MM.1S (cell line): ENCODE data around the gene GMEB1.

Experiments
- DNase-seq: peaks from one replicate; pipeline ENCODE4 v3.0.0-alpha.2; 2015
- H2AFZ ChIP-seq: fragments of 300-600 bp; sonication (generic); 2 replicates; pipeline ENCODE4 v1.6.0; 2016; ENCODE audit warnings: antibody characterized with exemption, low read length
- H3F3A ChIP-seq: fragments of 300-600 bp; sonication (generic); 2 replicates; pipeline ENCODE4 v1.6.1; 2016; ENCODE audit warnings: mild to moderate bottlenecking, antibody characterized with exemption, low read length, moderate library complexity, mixed read lengths; ENCODE audit not compliant: insufficient read depth
- H3K27ac ChIP-seq: fragments of 300-600 bp; sonication (generic); 2 replicates; pipeline ENCODE4 v1.5.1; 2016; ENCODE audit warnings: mild to moderate bottlenecking, low read length
- H3K27me3 ChIP-seq: fragments of 300-600 bp; sonication (generic); replicated peaks from 2 replicates; pipeline ENCODE4 v1.6.0; 2016; ENCODE audit warnings: low read length; ENCODE audit not compliant: insufficient read depth
- H3K36me3 ChIP-seq: fragments of 300-600 bp; sonication (generic); replicated peaks from 2 replicates; pipeline ENCODE4 v1.6.1; 2016; ENCODE audit warnings: mild to moderate bottlenecking, low read length, mixed read lengths; ENCODE audit not compliant: insufficient read depth
- H3K4me1 ChIP-seq: fragments of 300-600 bp; sonication (generic); 2 replicates; pipeline ENCODE4 v1.6.1; 2016; ENCODE audit warnings: low read length, mixed read lengths
- H3K4me2 ChIP-seq: fragments of 300-600 bp; sonication (generic); 2 replicates; pipeline ENCODE4 v1.6.0; 2016; ENCODE audit warnings: low read depth, low read length
- H3K4me3 ChIP-seq: fragments of 300-600 bp; sonication (generic); 2 replicates; pipeline ENCODE4 v1.5.1; 2016; ENCODE audit warnings: low read length, mixed read lengths
- H3K79me2 ChIP-seq: fragments of 300-600 bp; sonication (generic); 2 replicates; pipeline ENCODE4 v1.6.1; 2016; ENCODE audit warnings: mixed run types, low read length, mixed read lengths
- H3K9ac ChIP-seq: fragments of 300-600 bp; sonication (generic); 2 replicates; pipeline ENCODE4 v1.6.1; 2016; ENCODE audit warnings: low read length, mixed read lengths
- H3K9me2 ChIP-seq: fragments of 300-600 bp; sonication (generic); replicated peaks from 2 replicates; pipeline ENCODE4 v1.6.1; 2016; ENCODE audit warnings: mild to moderate bottlenecking, low read length, mixed read lengths; ENCODE audit not compliant: insufficient read depth
- H3K9me3 ChIP-seq: fragments of 300-600 bp; sonication (generic); replicated peaks from 2 replicates; pipeline ENCODE4 v1.6.1; 2016; ENCODE audit warnings: mild to moderate bottlenecking, low read length, mixed read lengths; ENCODE audit not compliant: insufficient read depth
- H4K20me1 ChIP-seq: fragments of 300-600 bp; sonication (generic); 2 replicates; pipeline ENCODE4 v1.6.1; 2016; ENCODE audit warnings: mild to moderate bottlenecking, low read length, moderate library complexity, mixed read lengths; ENCODE audit not compliant: insufficient read depth
- EZH2 ChIP-seq: fragments of 300-600 bp; sonication (generic); optimal IDR thresholded peaks from 2 replicates; pipeline ENCODE3; 2017; ENCODE audit warnings: low read depth, mild to moderate bottlenecking, antibody characterized with exemption, low read length, mixed read lengths
- EZH2phosphoT487 ChIP-seq: fragments of 300-600 bp; sonication (generic); IDR thresholded peaks from 2 replicates; pipeline ENCODE4 v1.6.1; 2018; ENCODE audit warnings: antibody characterized with exemption, low read length
- TF ChIP-seq, protein P1 (sequence below): fragments of 300-600 bp; sonication (generic); IDR thresholded peaks from 2 replicates; pipeline ENCODE4 v1.5.1; 2016; ENCODE audit warnings: antibody characterized with exemption, low read length, mixed read lengths

The GMEB1 gene

DNA sequence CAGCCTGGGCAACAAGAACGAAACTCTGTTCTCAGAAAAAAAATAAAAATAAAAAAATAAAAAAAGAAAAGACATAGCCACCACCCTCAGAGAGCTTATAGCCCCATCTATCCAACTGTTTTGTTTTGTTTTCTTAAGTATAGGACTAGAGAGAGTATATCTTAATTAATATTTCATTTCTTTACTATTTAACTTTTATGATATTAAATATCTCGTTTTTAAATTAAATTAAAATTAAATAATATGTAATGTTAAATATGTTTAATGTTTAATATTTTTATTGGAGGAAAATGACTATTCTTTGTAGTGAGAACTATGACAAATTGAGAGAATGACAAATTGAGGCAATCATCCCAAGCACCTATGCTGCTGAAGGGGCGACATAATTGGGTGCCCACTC is 35.0 kb downstream of the GMEB1 start:
- H3K9me2 ChIP-seq = no peaks in the 10 kb centered on the region

DNA sequence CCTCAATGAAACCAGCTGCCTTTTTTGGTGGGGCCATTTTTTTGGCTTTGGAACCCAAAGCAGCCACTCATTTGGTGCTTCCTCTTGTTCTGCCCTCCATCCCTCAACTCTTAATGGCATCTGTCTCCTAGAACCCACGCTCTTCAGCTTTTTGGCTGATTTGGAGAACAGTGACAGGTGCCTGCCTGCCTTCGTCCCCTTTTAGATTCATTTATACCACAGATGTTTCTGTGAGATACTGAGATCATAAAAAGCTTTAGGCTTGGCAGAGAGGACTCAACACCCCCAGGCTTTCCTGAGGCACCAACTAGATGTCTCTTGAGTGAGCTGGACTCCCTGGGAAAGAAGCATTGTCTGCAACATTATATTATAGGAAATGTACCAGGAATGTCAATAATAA is 47.8 kb downstream of the GMEB1 start:
- Histone ChIP-seq H3K27me3 (no peaks in the 10 kb centered on the region), H4K20me1 (no peaks in the 10 kb centered on the region), H3K9me2 (no peaks in the 10 kb centered on the region), H3K36me3 (0 out of 2 replicates have a peak, but pooled peaks cover 5% of the 10 kb centered on the region), H3K4me2 (no peak overlapping the region), H3K4me1 (no peaks in the 10 kb centered on the region), H2AFZ (no peak overlapping the region), H3K79me2 (no peaks in the 10 kb centered on the region), H3K4me3 (no peak overlapping the region), H3K9ac (no peak overlapping the region), H3F3A (no peaks in the 10 kb centered on the region), H3K9me3 (no peaks in the 10 kb centered on the region), H3K27ac (no peak overlapping the region)
- DNase-seq = no peak
- TF ChIP-seq EZH2phosphoT487 = no peak
- TF ChIP-seq, protein P1, sequence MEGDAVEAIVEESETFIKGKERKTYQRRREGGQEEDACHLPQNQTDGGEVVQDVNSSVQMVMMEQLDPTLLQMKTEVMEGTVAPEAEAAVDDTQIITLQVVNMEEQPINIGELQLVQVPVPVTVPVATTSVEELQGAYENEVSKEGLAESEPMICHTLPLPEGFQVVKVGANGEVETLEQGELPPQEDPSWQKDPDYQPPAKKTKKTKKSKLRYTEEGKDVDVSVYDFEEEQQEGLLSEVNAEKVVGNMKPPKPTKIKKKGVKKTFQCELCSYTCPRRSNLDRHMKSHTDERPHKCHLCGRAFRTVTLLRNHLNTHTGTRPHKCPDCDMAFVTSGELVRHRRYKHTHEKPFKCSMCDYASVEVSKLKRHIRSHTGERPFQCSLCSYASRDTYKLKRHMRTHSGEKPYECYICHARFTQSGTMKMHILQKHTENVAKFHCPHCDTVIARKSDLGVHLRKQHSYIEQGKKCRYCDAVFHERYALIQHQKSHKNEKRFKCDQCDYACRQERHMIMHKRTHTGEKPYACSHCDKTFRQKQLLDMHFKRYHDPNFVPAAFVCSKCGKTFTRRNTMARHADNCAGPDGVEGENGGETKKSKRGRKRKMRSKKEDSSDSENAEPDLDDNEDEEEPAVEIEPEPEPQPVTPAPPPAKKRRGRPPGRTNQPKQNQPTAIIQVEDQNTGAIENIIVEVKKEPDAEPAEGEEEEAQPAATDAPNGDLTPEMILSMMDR = no peak
- no peak for TF ChIP-seq EZH2

More for the DNA sequence above, 35.0 kb downstream of the GMEB1 start:
- Histone ChIP-seq H3K9ac (no peak overlapping the region), H3K27me3 (no peaks in the 10 kb centered on the region), H3K4me1 (no peaks in the 10 kb centered on the region), H3K9me3 (no peaks in the 10 kb centered on the region), H3K36me3 (no peaks in the 10 kb centered on the region), H3K4me3 (no peak overlapping the region), H3K4me2 (no peak overlapping the region), H4K20me1 (no peaks in the 10 kb centered on the region), H3K27ac (no peak overlapping the region), H3K79me2 (no peaks in the 10 kb centered on the region), H3F3A (peaks cover 3% of the 10 kb centered on the region; the same call in 1 of the 2 replicates), H2AFZ (no peak overlapping the region)
- TF ChIP-seq, protein P1 = no peak
- TF ChIP-seq EZH2phosphoT487 (no peak), EZH2 (no peak)
- DNase-seq = no peak

DNA sequence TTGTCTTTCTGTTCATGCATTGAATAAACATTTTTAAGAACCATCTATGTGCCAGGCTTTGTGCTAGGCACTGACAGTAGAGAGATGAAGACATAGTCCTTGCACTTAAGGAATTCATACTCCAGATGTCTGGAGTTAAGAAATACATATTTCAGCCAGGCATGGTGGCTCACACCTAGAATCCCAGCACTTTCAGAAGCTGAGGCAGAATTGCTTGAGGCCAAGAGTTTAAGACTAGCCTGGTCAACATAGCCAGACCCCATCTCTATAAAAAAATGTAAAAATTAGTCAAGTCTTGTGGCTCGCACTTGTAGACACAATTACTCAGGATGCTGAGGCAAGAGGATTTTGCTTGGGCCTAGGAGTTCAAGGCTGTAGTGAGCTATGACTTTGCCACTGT is 49.6 kb downstream of the GMEB1 start:
- TF ChIP-seq EZH2phosphoT487 = no peak
- no peak for TF ChIP-seq EZH2
- TF ChIP-seq, protein P1 = no peak
- H3K4me2 ChIP-seq = no peak overlapping the region
- no peak for DNase-seq
- H3K27ac ChIP-seq = no peak overlapping the region
- no peaks in the 10 kb centered on the region for H3K27me3 ChIP-seq
- no peaks in the 10 kb centered on the region for H3F3A ChIP-seq
- H3K4me3 ChIP-seq = no peak overlapping the region
- H3K79me2 ChIP-seq = no peaks in the 10 kb centered on the region
- H3K9me2 ChIP-seq = no peaks in the 10 kb centered on the region
- H3K9me3 ChIP-seq = no peaks in the 10 kb centered on the region
- no peak overlapping the region for H3K9ac ChIP-seq
- H4K20me1 ChIP-seq = no peaks in the 10 kb centered on the region
- no peaks in the 10 kb centered on the region for H3K4me1 ChIP-seq
- no peak overlapping the region for H2AFZ ChIP-seq
- 0 out of 2 replicates have a peak, but pooled peaks cover 5% of the 10 kb centered on the region for H3K36me3 ChIP-seq
